Stimulated activated CD4-positive, alpha-beta T cell treated with anti-CD3 and anti-CD28 coated beads, Interleukin-4, amount 100 ng/mL, for 4 hours (primary cell): ENCODE measurements around the gene TULP3.

ENCODE experiments used
- DNase-seq, 2 experiments: peaks; one replicate each; pipeline ENCODE4 v3.0.0-alpha.2; 2020

The TULP3 gene

GRCh38 chr12:2877047-2877952 lies 13.4 kb upstream of the TULP3 start, which contains the start of the genes FOXM1 and RHNO1:
Gene FOXM1, minus strand, starts transcription at chr12:2877174. Its CDS starts 2,696 bp downstream, at chr12:2874478.
Gene RHNO1, plus strand, starts transcription at chr12:2877223. Its CDS starts 8,144 bp downstream, at chr12:2885367.
- peak; percentile 80 to 82 for DNase-seq

GRCh38 chr12:2877953-2878732 lies 12.5 kb upstream of the TULP3 start:
- no peak for DNase-seq

- no peak for DNase-seq
These were observed 10.8 kb upstream of the TULP3 start for GRCh38 chr12:2879853-2880252.

GRCh38 chr12:2884810-2885209 lies 5.9 kb upstream of the TULP3 start:
- no peak for DNase-seq

- no peak for DNase-seq
These were observed 3.8 kb upstream of the TULP3 start for GRCh38 chr12:2886768-2887450.

- DNase-seq = no peak
These were observed 697 bp upstream of the TULP3 start for GRCh38 chr12:2890001-2890387.

GRCh38 chr12:2891240-2892053 lies 756 bp downstream of the TULP3 start:
- peak; percentile 6 to 19 for DNase-seq

GRCh38 chr12:2892246-2892645 lies 1.6 kb downstream of the TULP3 start:
- DNase-seq = no peak

GRCh38 chr12:2893007-2893406 lies 2.3 kb downstream of the TULP3 start:
- no peak for DNase-seq

- no peak for DNase-seq
These were observed 4.4 kb downstream of the TULP3 start for GRCh38 chr12:2895051-2895451.

GRCh38 chr12:2895511-2895910 lies 4.8 kb downstream of the TULP3 start:
- DNase-seq = no peak

- DNase-seq = no peak
These were observed 6.7 kb downstream of the TULP3 start for GRCh38 chr12:2897418-2897817.

- no peak for DNase-seq
These were observed 10.0 kb downstream of the TULP3 start for GRCh38 chr12:2900642-2901041.

- DNase-seq = no peak
These were observed 11.7 kb downstream of the TULP3 start for GRCh38 chr12:2902272-2902880.

GRCh38 chr12:2904260-2904659 lies 13.6 kb downstream of the TULP3 start:
- no peak for DNase-seq

GRCh38 chr12:2912216-2912575 lies 21.5 kb downstream of the TULP3 start:
- DNase-seq = no peak

- DNase-seq = no peak
These were observed 28.6 kb downstream of the TULP3 start for GRCh38 chr12:2919249-2919648.

GRCh38 chr12:2922329-2922728 lies 31.6 kb downstream of the TULP3 start:
- DNase-seq = no peak

- no peak for DNase-seq
These were observed 32.4 kb downstream of the TULP3 start for GRCh38 chr12:2923057-2923456.

GRCh38 chr12:2924019-2924418 lies 33.3 kb downstream of the TULP3 start:
- DNase-seq = no peak

- DNase-seq = no peak
These were observed 34.8 kb downstream of the TULP3 start for GRCh38 chr12:2925322-2925995.
